ENCODE measurements around the gene IL10RB. TPM values are rescaled to one million over a fixed set of nuclear protein-coding genes. Genes with fewer than 3 reads are reported as not detected.

Gene IL10RB
- polyA plus RNA-seq, 1 donor = 76.6 TPM

DNA sequence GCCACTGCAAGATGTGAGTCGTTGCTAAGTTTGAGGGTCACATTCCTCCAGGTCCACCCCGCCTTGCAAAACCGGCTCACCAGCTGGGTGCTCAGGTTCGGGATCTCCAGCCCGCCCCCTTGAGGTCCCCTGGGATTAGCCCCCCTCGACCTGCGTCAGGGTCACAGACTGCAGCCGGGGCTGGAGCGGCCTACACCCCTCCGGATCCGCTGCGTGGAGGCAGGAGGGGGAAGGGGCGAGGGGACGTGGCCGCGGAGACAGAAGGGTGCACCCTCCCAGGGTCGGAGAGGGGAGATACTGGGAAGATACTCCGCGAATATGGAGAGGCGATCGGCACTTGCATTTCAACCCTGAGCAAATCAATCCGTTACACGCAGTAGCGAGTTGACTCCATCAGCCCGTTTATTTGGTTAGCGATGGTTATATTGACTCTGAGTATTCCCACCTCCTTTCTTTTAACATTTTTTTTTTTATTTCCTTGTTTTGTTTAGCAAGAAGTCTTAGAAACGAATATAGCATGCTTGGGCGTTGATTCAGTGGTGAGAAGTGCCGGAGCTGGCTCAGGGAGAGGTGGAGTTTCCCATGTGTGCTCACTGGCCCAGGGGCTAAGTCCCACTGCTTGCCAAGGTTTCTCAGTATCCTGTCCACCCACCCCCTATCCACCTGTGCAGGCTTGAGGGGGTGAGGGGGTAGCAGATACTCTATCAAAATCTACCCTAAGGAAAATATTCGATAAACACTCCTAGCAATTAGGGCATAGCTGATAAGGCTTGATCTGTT lies 35.4 kb upstream of the IL10RB start:
- H3K27ac ChIP-seq (ENCODE audit: low read length) = peak overlapping the region; percentile 90
- no peaks in the 10 kb centered on the region for H3K27me3 ChIP-seq (ENCODE audit: control insufficient read depth, insufficient read depth, low read length)
- H3K9me3 ChIP-seq (ENCODE audit: control insufficient read depth, low read depth, low read length) = no peaks in the 10 kb centered on the region
- 17% methylated on average over 2 of the region's 30 CpGs for WGBS (ENCODE audit: insufficient coverage, low lambda C conversion rate)
- peaks cover 41% of the 10 kb centered on the region for H3K4me1 ChIP-seq (ENCODE audit: control insufficient read depth, insufficient read depth, low read length)
- H3K4me3 ChIP-seq (ENCODE audit: low read length) = peak overlapping the region; percentile 95
- H3K36me3 ChIP-seq (ENCODE audit: control insufficient read depth, insufficient read depth, low read length) = peaks cover 2% of the 10 kb centered on the region
- DNase-seq = peak; percentile 50 to 77

DNA sequence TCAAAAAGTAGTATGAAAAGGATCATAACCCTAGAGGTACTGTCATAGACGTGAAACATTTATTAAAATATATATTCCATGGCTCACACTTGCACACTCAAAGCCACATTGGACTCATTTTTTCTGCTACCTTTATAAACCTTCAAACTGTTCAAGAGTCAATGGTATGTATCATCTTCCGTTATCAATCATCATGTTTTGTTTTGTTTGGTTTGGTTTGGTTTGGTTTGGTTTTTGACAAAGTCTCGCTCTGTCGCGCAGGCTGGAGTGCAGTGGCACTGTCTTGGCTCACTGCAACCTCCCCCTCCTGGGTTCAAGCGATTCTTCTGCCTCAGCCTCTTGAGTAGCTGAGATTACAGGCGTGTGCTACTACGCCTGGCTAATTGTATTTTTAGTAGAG lies 34.6 kb upstream of the IL10RB start:
- H3K4me3 ChIP-seq (ENCODE audit: low read length) = peak overlapping the region; percentile 95
- no peak for DNase-seq
- H3K36me3 ChIP-seq (ENCODE audit: control insufficient read depth, insufficient read depth, low read length) = peaks cover 8% of the 10 kb centered on the region
- peaks cover 34% of the 10 kb centered on the region for H3K4me1 ChIP-seq (ENCODE audit: control insufficient read depth, insufficient read depth, low read length)
- no peaks in the 10 kb centered on the region for H3K9me3 ChIP-seq (ENCODE audit: control insufficient read depth, low read depth, low read length)
- WGBS (ENCODE audit: insufficient coverage, low lambda C conversion rate) = 100% methylated on average over 1 of the region's 8 CpGs
- no peaks in the 10 kb centered on the region for H3K27me3 ChIP-seq (ENCODE audit: control insufficient read depth, insufficient read depth, low read length)
- H3K27ac ChIP-seq (ENCODE audit: low read length) = peak overlapping the region; percentile 90

DNA sequence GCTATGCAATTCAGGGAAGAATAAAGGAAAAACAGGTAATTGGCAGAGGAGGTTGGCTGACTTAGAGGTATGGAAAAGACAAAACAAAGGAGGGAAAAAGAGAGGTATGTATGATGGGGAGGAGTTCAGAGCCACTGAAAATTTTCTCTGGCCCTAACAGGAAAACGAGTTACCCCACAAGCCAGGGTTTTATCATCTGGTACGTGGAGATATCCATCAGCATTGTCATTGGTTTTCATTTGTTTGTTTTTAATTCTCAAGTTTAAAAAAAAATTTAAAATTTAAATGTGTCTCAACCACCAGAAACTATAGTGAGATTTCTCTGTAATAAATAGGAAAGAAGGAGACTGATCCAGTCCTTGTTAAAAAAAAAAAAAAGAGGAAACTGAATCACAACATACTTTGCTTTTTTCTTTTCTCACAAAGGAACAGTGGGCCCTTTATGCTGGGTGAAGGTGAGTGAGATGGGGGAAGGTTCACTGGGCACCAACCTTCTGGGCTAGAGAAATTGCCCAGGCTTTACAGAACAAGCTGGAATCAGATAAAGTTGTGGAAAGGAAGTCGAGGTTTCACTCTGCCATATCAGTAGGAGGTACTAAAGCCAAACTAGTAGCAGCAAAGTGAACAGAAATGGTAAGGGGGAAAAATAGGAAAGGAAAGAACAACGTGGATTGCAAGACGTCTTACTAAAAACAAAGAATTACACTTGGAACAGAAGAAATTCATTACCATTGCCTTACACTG lies 33.7 kb upstream of the IL10RB start:
- Histone ChIP-seq H3K4me1 (ENCODE audit: control insufficient read depth, insufficient read depth, low read length) (peaks cover 25% of the 10 kb centered on the region), H3K9me3 (ENCODE audit: control insufficient read depth, low read depth, low read length) (no peaks in the 10 kb centered on the region), H3K27ac (ENCODE audit: low read length) (peak overlapping the region; percentile 30), H3K4me3 (ENCODE audit: low read length) (no peak overlapping the region), H3K36me3 (ENCODE audit: control insufficient read depth, insufficient read depth, low read length) (peaks cover 9% of the 10 kb centered on the region), H3K27me3 (ENCODE audit: control insufficient read depth, insufficient read depth, low read length) (no peaks in the 10 kb centered on the region)
- whole genome bisulfite sequencing (ENCODE audit: insufficient coverage, low lambda C conversion rate) = 52% methylated on average over 3 of the region's 5 CpGs
- peak in 1 of 2 donors; percentile 63 for DNase-seq

DNA sequence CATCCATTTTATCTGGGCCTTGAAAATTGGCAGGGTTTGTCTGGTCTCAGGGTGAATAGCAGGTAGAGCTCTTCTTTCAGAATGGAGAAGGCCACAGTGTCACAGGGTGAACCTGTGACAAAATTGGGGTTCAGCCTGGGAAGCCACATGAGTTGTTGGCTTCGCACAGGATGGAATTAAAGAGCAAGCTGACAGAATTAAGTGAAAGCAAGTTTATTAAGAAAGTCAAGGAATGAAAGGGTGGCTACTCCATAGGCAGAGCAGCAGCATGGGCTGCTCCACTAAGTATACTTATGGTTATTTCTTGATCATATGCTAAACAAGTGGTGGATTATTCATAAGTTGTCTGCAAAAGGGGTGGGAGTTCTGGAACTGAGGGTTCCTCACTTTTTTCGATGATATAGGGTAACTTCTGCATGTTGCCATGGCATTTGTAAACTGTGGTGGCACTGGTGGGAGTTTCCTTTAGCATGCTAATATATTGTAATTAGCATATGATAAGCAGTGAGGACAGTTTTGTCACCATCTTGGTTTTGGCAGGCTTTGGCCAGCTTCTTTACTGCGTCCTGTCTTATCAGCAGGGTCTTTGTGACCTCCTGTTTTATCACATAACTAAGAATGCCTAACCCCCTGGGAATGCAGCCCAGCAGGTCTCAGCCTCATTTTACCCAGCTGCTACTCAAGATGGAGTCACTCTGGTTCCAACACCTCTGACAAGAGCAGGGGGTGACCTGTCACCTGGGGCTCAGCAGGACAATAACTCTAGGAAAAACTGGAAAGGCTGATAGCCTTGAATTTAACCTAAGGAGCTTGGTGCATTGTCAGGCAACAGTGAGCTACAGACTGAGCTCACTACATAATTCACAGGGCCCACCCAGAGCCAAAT lies 31.3 kb upstream of the IL10RB start:
- DNase-seq = no peak
- Histone ChIP-seq H3K9me3 (ENCODE audit: control insufficient read depth, low read depth, low read length) (no peaks in the 10 kb centered on the region), H3K4me1 (ENCODE audit: control insufficient read depth, insufficient read depth, low read length) (peaks cover 15% of the 10 kb centered on the region), H3K4me3 (ENCODE audit: low read length) (no peak overlapping the region), H3K36me3 (ENCODE audit: control insufficient read depth, insufficient read depth, low read length) (peaks cover 11% of the 10 kb centered on the region), H3K27me3 (ENCODE audit: control insufficient read depth, insufficient read depth, low read length) (no peaks in the 10 kb centered on the region), H3K27ac (ENCODE audit: low read length) (no peak overlapping the region)
- 100% methylated on average over 1 of the region's 3 CpGs for WGBS (ENCODE audit: insufficient coverage, low lambda C conversion rate)

DNA sequence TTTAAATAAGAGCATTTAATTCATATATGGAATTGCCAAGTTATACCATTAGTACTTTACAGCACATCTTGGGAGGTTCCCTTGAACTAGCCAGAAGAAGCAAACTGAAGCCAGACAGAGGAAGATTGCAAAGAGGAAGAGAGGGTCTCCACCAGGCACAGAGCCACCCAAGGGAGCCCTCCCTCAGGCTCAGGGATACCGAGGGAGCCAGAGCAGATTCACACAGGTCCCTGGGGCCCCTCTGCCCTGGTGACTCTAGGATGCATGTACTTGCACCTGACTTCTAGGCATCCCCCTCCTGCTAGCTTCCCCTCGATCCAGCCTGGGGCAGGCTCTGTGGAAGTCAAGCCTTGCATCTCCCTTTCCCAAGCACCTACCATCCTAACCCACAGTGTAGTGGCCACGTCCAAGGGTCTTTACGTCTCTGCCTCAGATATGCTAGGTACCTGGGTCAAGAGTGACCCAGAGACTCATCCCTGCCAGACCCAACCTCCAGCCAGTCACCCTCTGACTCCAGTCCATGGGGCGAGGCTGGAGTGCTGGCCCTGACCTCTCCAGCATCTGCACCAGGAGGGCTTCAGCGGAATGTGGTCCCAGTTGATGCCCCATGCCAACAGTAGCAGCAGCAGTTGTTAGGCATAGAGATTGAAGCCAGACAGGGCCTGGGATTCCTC lies 30.0 kb upstream of the IL10RB start:
- H3K4me1 ChIP-seq (ENCODE audit: control insufficient read depth, insufficient read depth, low read length) = peaks cover 15% of the 10 kb centered on the region
- H3K36me3 ChIP-seq (ENCODE audit: control insufficient read depth, insufficient read depth, low read length) = peaks cover 11% of the 10 kb centered on the region
- WGBS (ENCODE audit: insufficient coverage, low lambda C conversion rate) = no CpG with 5 or more reads among the region's 6 CpGs

DNA sequence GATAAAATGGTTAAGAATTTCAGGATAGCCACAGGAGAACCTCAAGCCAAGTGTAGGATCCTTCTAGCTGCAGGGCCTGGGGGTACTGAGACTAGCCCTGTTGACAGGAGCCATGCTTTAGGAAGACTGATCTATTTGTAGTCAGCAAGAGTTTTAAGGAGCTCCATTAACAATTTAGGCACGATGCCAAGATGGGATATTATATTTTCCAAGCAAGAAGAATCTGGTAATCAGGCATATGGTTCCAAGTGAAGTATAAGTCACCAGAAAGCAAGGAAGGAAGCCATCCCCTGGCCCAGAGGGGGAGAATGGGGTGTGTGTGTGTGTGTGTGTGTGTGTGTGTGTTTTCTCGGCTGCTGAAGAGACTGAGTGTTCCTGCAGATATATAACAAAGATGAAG lies 29.4 kb upstream of the IL10RB start:
- H3K27me3 ChIP-seq (ENCODE audit: control insufficient read depth, insufficient read depth, low read length) = no peaks in the 10 kb centered on the region
- H3K4me3 ChIP-seq (ENCODE audit: low read length) = no peak overlapping the region
- H3K27ac ChIP-seq (ENCODE audit: low read length) = no peak overlapping the region
- H3K4me1 ChIP-seq (ENCODE audit: control insufficient read depth, insufficient read depth, low read length) = peaks cover 10% of the 10 kb centered on the region
- no peak for DNase-seq
- no CpG with 5 or more reads among the region's 2 CpGs for WGBS (ENCODE audit: insufficient coverage, low lambda C conversion rate)
- H3K9me3 ChIP-seq (ENCODE audit: control insufficient read depth, low read depth, low read length) = no peaks in the 10 kb centered on the region
- H3K36me3 ChIP-seq (ENCODE audit: control insufficient read depth, insufficient read depth, low read length) = peaks cover 12% of the 10 kb centered on the region

More for the DNA sequence above, 30.0 kb upstream of the IL10RB start:
- H3K27ac ChIP-seq (ENCODE audit: low read length) = no peak overlapping the region
- no peaks in the 10 kb centered on the region for H3K9me3 ChIP-seq (ENCODE audit: control insufficient read depth, low read depth, low read length)
- H3K4me3 ChIP-seq (ENCODE audit: low read length) = no peak overlapping the region
- H3K27me3 ChIP-seq (ENCODE audit: control insufficient read depth, insufficient read depth, low read length) = no peaks in the 10 kb centered on the region
- no peak for DNase-seq

DNA sequence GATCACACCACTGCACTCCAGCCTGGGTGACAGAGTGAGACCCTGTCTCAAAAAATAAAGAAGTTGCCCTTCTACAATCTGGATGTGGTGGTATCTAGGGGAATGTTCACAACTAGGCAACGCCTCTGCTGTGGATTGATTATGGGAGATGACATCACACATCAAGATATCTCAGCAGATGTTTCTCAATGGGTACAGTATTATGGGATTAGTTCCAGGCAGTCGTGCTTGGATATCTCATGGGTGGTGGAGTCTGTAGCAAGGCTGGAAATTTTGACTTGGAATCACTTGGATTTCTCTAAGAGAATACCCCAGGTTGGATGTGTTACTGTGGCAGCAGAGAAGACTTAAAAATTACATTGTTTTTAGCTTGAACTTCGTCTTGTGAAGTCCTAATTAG lies 28.7 kb upstream of the IL10RB start:
- Histone ChIP-seq H3K27me3 (ENCODE audit: control insufficient read depth, insufficient read depth, low read length) (no peaks in the 10 kb centered on the region), H3K9me3 (ENCODE audit: control insufficient read depth, low read depth, low read length) (no peaks in the 10 kb centered on the region), H3K36me3 (ENCODE audit: control insufficient read depth, insufficient read depth, low read length) (peaks cover 14% of the 10 kb centered on the region), H3K4me3 (ENCODE audit: low read length) (no peak overlapping the region), H3K4me1 (ENCODE audit: control insufficient read depth, insufficient read depth, low read length) (peaks cover 5% of the 10 kb centered on the region), H3K27ac (ENCODE audit: low read length) (no peak overlapping the region)
- no peak for DNase-seq
- WGBS (ENCODE audit: insufficient coverage, low lambda C conversion rate) = no CpG with 5 or more reads among the region's 3 CpGs

DNA sequence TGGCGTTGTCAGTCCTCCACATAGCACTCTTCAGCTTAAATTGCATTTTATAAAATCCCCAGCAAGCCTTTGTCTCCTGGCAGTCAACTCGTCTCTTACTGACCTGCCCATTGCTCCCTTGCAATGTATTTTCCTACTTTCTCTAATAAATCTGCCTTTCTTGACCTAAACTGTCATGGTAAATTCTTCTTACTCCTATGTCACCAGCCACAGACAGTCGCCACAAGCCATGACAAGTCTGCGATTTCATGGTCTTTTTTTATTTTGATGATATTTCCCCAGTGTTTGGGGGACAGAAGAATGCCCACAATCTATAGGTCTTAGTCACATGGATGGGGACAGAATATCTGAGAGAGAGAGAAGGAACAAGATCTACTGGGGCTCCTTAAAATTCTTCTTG lies 28.0 kb upstream of the IL10RB start:
- no peak overlapping the region for H3K27ac ChIP-seq (ENCODE audit: low read length)
- no peak for DNase-seq
- peaks cover 4% of the 10 kb centered on the region for H3K4me1 ChIP-seq (ENCODE audit: control insufficient read depth, insufficient read depth, low read length)
- H3K27me3 ChIP-seq (ENCODE audit: control insufficient read depth, insufficient read depth, low read length) = no peaks in the 10 kb centered on the region
- H3K9me3 ChIP-seq (ENCODE audit: control insufficient read depth, low read depth, low read length) = no peaks in the 10 kb centered on the region
- H3K36me3 ChIP-seq (ENCODE audit: control insufficient read depth, insufficient read depth, low read length) = peaks cover 17% of the 10 kb centered on the region
- H3K4me3 ChIP-seq (ENCODE audit: low read length) = no peak overlapping the region
- WGBS (ENCODE audit: insufficient coverage, low lambda C conversion rate) = 100% methylated on average over 3 of the region's 4 CpGs

DNA sequence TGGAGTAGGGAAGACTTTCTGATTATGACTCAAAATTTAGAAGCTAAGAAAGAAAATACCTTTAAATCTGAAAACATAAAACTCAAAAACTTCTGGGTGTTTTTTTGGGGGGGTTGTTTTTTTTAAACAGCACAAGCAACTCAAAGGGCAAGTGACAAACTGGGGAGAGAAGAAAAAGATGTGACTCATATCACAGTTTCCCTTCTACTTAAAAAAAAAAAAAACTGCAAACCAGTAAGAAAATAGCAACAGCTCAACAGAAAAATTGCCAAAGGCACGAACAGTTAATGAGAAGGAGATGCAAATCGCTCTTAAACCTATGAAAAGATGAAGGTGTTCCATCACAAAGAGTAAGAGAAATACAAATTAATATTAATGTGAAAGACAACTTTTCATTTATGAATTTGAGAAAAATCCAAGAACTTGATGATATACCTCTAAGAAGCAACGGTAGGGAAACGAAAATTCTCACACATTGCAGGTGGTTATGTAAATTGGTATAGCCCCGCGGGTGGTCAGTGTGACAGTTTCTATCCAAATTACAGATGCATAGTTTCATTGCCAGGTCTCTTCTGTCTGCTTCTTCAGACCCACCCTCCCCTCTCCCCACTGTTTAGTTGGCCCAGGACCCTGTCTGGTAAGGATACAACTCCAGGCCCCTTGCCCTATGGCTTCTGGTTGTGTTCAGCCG lies 27.5 kb upstream of the IL10RB start:
- 0% methylated on average over 1 of the region's 7 CpGs for WGBS (ENCODE audit: insufficient coverage, low lambda C conversion rate)
- H3K27ac ChIP-seq (ENCODE audit: low read length) = no peak overlapping the region
- no peak for DNase-seq
- no peak overlapping the region for H3K4me3 ChIP-seq (ENCODE audit: low read length)
- H3K27me3 ChIP-seq (ENCODE audit: control insufficient read depth, insufficient read depth, low read length) = no peaks in the 10 kb centered on the region
- H3K9me3 ChIP-seq (ENCODE audit: control insufficient read depth, low read depth, low read length) = no peaks in the 10 kb centered on the region
- H3K36me3 ChIP-seq (ENCODE audit: control insufficient read depth, insufficient read depth, low read length) = peaks cover 21% of the 10 kb centered on the region
- no peaks in the 10 kb centered on the region for H3K4me1 ChIP-seq (ENCODE audit: control insufficient read depth, insufficient read depth, low read length)
